A673 (cell line): ENCODE results near the gene ERMAP. TPM values are rescaled to one million over a fixed set of nuclear protein-coding genes. Genes with fewer than 3 reads are reported as not detected.

Source experiments
- BruUV-seq: library from RNA; stranded (reverse); fragments of 400-500 nt; replicated peaks from 2 replicates; lab custom pipeline; 2021; lab: Mats Ljungman, UMichigan
- CTCF ChIA-PET: fragments of 300-600 bp; sonication (Branson Sonifier 250); formaldehyde crosslinking; loops from one replicate; lab custom pipeline; 2022; ENCODE audit warnings: antibody characterized with exemption; lab: Charles Lee
- POLR2A ChIA-PET: fragments of 300-600 bp; sonication (Branson Sonifier 250); formaldehyde crosslinking; loops from one replicate; lab custom pipeline; 2022; ENCODE audit warnings: antibody characterized with exemption; ENCODE audit not compliant: low non-redundant PET; lab: Charles Lee
- DNase-seq: peaks from one replicate; pipeline ENCODE4 v3.0.0-alpha.2; 2015; ENCODE audit warnings: low spot score
- H3K27ac ChIP-seq: fragments of 200-600 bp; sonication (generic); 2 replicates; pipeline ENCODE4 v1.5.1; 2016; ENCODE audit warnings: mixed run types, low read depth, mild to moderate bottlenecking, mixed read lengths, antibody characterized with exemption, low read length; ENCODE audit not compliant: poor library complexity, severe bottlenecking
- H3K27me3 ChIP-seq: fragments of 200-600 bp; sonication (generic); replicated peaks from 2 replicates; pipeline ENCODE4 v1.6.1; 2017; ENCODE audit warnings: mixed run types, low read depth, mild to moderate bottlenecking, mixed read lengths, antibody characterized with exemption, low read length; ENCODE audit not compliant: insufficient read depth, poor library complexity
- H3K36me3 ChIP-seq: fragments of 200-600 bp; sonication (generic); 2 replicates; pipeline ENCODE4 v1.6.1; 2016; ENCODE audit warnings: mixed run types, mild to moderate bottlenecking, mixed read lengths, antibody characterized with exemption, low read length; ENCODE audit not compliant: insufficient read depth, poor library complexity, severe bottlenecking
- H3K4me1 ChIP-seq: fragments of 200-600 bp; sonication (generic); 2 replicates; pipeline ENCODE4 v1.6.1; 2017; ENCODE audit warnings: mixed run types, mild to moderate bottlenecking, mixed read lengths, antibody characterized with exemption, low read length; ENCODE audit not compliant: insufficient read depth, poor library complexity, severe bottlenecking
- H3K4me3 ChIP-seq: fragments of 200-600 bp; sonication (generic); 2 replicates; pipeline ENCODE4 v1.5.1; 2016; ENCODE audit warnings: low read depth, mixed run types, mild to moderate bottlenecking, mixed read lengths, low read length; ENCODE audit not compliant: poor library complexity, severe bottlenecking
- H3K9me3 ChIP-seq: fragments of 200-600 bp; sonication (generic); 2 replicates; pipeline ENCODE4 v1.6.1; 2016; ENCODE audit warnings: mixed run types, low read depth, mild to moderate bottlenecking, mixed read lengths, antibody characterized with exemption, low read length; ENCODE audit not compliant: poor library complexity, severe bottlenecking
- CTCF ChIP-seq: fragments of 300-800, 200-600 bp; sonication (generic); conservative IDR thresholded peaks from 2 replicates; pipeline ENCODE4 v1.5.1; 2017; ENCODE audit warnings: low read depth, mild to moderate bottlenecking, antibody characterized with exemption, low read length, moderate library complexity, mixed read lengths
- EZH2 ChIP-seq: fragments of 200-600 bp; sonication (generic); IDR thresholded peaks from 2 replicates; pipeline ENCODE4 v1.6.1; 2017; ENCODE audit warnings: borderline replicate concordance, low read depth, mild to moderate bottlenecking, mixed read lengths, antibody characterized with exemption, low read length; ENCODE audit not compliant: poor library complexity, severe bottlenecking
- intact Hi-C: fragments of 100-400 bp; cut with micrococcal nuclease; formaldehyde crosslinking; loops from one replicate; pipeline ENCODE4 v1.10.0; 2022; ENCODE audit not compliant: unreplicated experiment
- total RNA-seq: library from RNA; stranded (reverse); gene quantifications from 2 replicates; pipeline ENCODE4 v1.2.3, GENCODE V29; 2021

The ERMAP gene
- total RNA-seq, 1 experiment from 2014 or later: 3.0 TPM

GRCh38 chr1:42889264-42889663, 72.3 kb downstream of the ERMAP start:
- Histone ChIP-seq H3K27me3 (no peaks in the 10 kb centered on the region), H3K4me1 (no peaks in the 10 kb centered on the region), H3K36me3 (no peaks in the 10 kb centered on the region), H3K4me3 (no peak overlapping the region), H3K27ac (no peak overlapping the region), H3K9me3 (no peaks in the 10 kb centered on the region)
- DNase-seq: no peak
- intact Hi-C loops: no loop called here
- POLR2A ChIA-PET: no interaction called here
- TF ChIP-seq EZH2: no peak
- no peak for TF ChIP-seq CTCF
- CTCF ChIA-PET: no interaction called here
- BruUV-seq: no TSS peak

- H3K4me1 ChIP-seq: no peaks in the 10 kb centered on the region
- POLR2A ChIA-PET: no interaction called here
- BruUV-seq: no TSS peak
- intact Hi-C loops: no loop called here
- H3K4me3 ChIP-seq: no peak overlapping the region
- no peaks in the 10 kb centered on the region for H3K36me3 ChIP-seq
- no peak overlapping the region for H3K27ac ChIP-seq
- TF ChIP-seq EZH2 (no peak), CTCF (no peak)
- H3K27me3 ChIP-seq: no peaks in the 10 kb centered on the region
- CTCF ChIA-PET: no interaction called here
- no peaks in the 10 kb centered on the region for H3K9me3 ChIP-seq
- no peak for DNase-seq
Measured at GRCh38 chr1:42891465-42892138, 74.7 kb downstream of the ERMAP start.

Other genes starting within 250 kb of the ERMAP start
- 75.9 and 79.0 TPM in 2 replicates for gene PPIH, start 158.7 kb upstream of the ERMAP start, total RNA-seq
- gene YBX1, start 134.7 kb upstream of the ERMAP start, total RNA-seq: 1,480 and 1,576 TPM in 2 replicates
- not detected in 2 replicates for gene CLDN19, start 76.9 kb upstream of the ERMAP start, total RNA-seq
- 57.8 and 64.9 TPM in 2 replicates for gene P3H1, start 50.1 kb upstream of the ERMAP start, total RNA-seq
- 13.1 and 14.7 TPM in 2 replicates for gene C1orf50, start 49.9 kb upstream of the ERMAP start, total RNA-seq
- gene TMEM269, start 32.1 kb upstream of the ERMAP start, total RNA-seq: 1.2 and 1.7 TPM in 2 replicates
- 49.4 and 50.8 TPM in 2 replicates for gene SVBP, start 275 bp downstream of the ERMAP start, total RNA-seq
- gene ZNF691, start 29.5 kb downstream of the ERMAP start, total RNA-seq: 13.5 and 14.2 TPM in 2 replicates
- gene SLC2A1, start 141.7 kb downstream of the ERMAP start, total RNA-seq: 36.7 and 43.2 TPM in 2 replicates